KMS-11 (cell line): ENCODE data around the gene PRPF31.

Source experiments
- H2AFZ ChIP-seq: fragments of 200-600 bp; sonication (generic); 2 replicates; pipeline ENCODE4 v1.6.1; 2016; ENCODE audit warnings: antibody characterized with exemption, mixed run types, low read depth
- H3K27ac ChIP-seq: fragments of 200-600 bp; sonication (generic); 2 replicates; pipeline ENCODE4 v1.6.1; 2016; ENCODE audit warnings: mild to moderate bottlenecking, mixed run types
- H3K27me3 ChIP-seq: fragments of 200-600 bp; sonication (generic); 2 replicates; pipeline ENCODE4 v1.6.1; 2017; ENCODE audit warnings: mild to moderate bottlenecking, low read depth, mixed run types, moderate library complexity; ENCODE audit not compliant: insufficient read depth
- H3K36me3 ChIP-seq: fragments of 200-600 bp; sonication (generic); 2 replicates; pipeline ENCODE4 v1.6.1; 2017; ENCODE audit warnings: mild to moderate bottlenecking, mixed run types; ENCODE audit not compliant: insufficient read depth
- H3K4me1 ChIP-seq: fragments of 200-600 bp; sonication (generic); 2 replicates; pipeline ENCODE4 v1.6.1; 2016; ENCODE audit warnings: mild to moderate bottlenecking, low read depth, mixed run types; ENCODE audit not compliant: poor library complexity, severe bottlenecking
- H3K4me2 ChIP-seq: fragments of 200-600 bp; sonication (generic); 2 replicates; pipeline ENCODE4 v1.7.0; 2016; ENCODE audit warnings: mild to moderate bottlenecking, mixed run types
- H3K4me3 ChIP-seq: fragments of 200-600 bp; sonication (generic); IDR thresholded peaks from 2 replicates; pipeline ENCODE4 v1.6.1; 2017; ENCODE audit warnings: low read depth, low read length, mixed read lengths; ENCODE audit not compliant: insufficient read depth
- H3K79me2 ChIP-seq: fragments of 200-600 bp; sonication (generic); 2 replicates; pipeline ENCODE4 v1.6.1; 2016; ENCODE audit warnings: low read depth, mixed run types; ENCODE audit not compliant: insufficient read depth
- H3K9ac ChIP-seq: fragments of 200-600 bp; sonication (generic); 2 replicates; pipeline ENCODE4 v1.6.1; 2016; ENCODE audit warnings: mild to moderate bottlenecking, mixed run types
- H4K20me1 ChIP-seq: fragments of 200-600 bp; sonication (generic); 2 replicates; pipeline ENCODE4 v1.6.1; 2016; ENCODE audit warnings: mild to moderate bottlenecking, mixed run types; ENCODE audit not compliant: insufficient read depth
- CTCF ChIP-seq: fragments of 200-600 bp; sonication (generic); conservative IDR thresholded peaks from 2 replicates; pipeline ENCODE4 v1.6.1; 2017; ENCODE audit warnings: low read depth, mild to moderate bottlenecking, antibody characterized with exemption, low read length, moderate library complexity, mixed read lengths

PRPF31 gene

DNA sequence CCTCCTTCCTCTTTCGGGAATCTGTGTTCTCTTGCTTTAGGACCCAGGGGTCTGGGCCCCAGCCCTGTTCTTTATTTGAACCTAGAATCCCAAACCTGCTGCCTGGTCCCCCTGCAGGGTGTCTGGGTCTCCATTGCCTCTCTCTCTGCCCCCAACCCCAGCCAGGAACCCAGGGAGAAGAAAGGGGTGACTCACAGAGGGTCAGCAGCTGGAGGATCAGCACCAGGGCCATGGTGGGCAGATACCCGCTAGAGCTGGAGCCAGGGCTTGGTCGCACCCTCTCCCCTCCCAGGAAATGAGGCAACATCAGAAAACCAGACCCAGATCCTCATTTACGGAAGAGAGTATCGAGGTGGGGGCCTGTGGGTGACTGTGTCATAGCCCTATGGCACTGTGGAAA is 15.0 kb upstream of the PRPF31 start, which contains the start of gene OSCAR:
TSS of gene OSCAR (minus strand) at position 243 of the 400 bp plus-strand sequence. CDS start at position 232, 11 bp downstream.
- H2AFZ ChIP-seq = no peak within 1 kb of the TSS
- no peak for TF ChIP-seq CTCF
- H3K4me1 ChIP-seq = peaks cover 17% of the 10 kb centered on the region
- H3K4me3 ChIP-seq = no peak within 1 kb of the TSS
- H3K79me2 ChIP-seq = peaks cover 20% of the 10 kb centered on the region
- H3K9ac ChIP-seq = no peak within 1 kb of the TSS
- H3K36me3 ChIP-seq = peaks cover 3% of the 10 kb centered on the region; the same call in 1 of the 2 replicates
- H3K27ac ChIP-seq = no peak within 1 kb of the TSS
- no peak within 1 kb of the TSS for H3K4me2 ChIP-seq
- 0 out of 2 replicates have a peak, but pooled peaks cover 4% of the 10 kb centered on the region for H3K27me3 ChIP-seq
- H4K20me1 ChIP-seq = no peaks in the 10 kb centered on the region

DNA sequence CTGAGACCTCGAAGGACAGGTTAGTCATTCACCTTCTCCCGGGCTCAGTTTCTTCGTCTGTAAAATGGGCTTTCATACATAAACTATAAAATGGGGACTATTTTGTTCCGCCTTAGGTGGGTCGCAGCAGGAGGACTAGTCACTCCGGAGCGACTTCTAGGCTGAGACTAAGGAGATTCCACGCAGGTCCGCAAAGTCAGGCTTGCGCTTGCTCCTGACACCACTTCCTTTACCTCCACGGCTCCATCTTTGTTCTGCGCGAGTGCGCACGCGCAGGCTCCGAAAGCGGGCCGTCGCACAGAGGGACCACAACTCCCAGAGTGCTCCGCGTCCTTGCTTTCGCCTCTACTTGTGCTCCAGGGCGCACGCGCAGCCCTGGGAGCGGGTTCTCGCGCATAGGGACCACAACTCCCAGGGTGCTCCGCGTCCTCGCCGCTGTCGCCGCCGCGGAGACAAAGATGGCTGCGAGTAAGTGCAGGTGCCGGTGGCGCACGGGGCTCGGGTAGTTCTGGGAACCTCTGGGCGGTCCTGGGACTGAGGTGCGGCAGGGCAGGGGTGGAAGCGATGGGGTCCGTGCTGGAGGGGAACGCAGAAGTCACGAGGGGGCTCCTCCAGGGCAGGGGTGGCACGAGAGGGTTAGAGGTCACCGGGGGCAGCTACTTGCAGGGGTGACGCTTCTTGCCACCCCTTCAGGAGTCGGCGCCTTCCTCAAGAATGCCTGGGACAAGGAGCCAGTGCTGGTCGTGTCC is 13.0 kb upstream of the PRPF31 start, which contains the start of gene NDUFA3:
TSS of gene NDUFA3 (plus strand) at position 435 of the 749 bp plus-strand sequence. CDS start at position 459, 24 bp downstream.
- H3K9ac ChIP-seq = peak within 1 kb of the TSS; percentile 65; the same call in 1 of the 2 replicates
- H3K27me3 ChIP-seq = no peaks in the 10 kb centered on the region
- peak within 1 kb of the TSS; percentile 97 for H3K4me2 ChIP-seq
- peaks cover 20% of the 10 kb centered on the region for H3K79me2 ChIP-seq
- no peaks in the 10 kb centered on the region for H4K20me1 ChIP-seq
- peak within 1 kb of the TSS; percentile 98 for H2AFZ ChIP-seq
- no peak for TF ChIP-seq CTCF
- peaks cover 17% of the 10 kb centered on the region for H3K4me1 ChIP-seq
- no peak within 1 kb of the TSS for H3K4me3 ChIP-seq
- H3K36me3 ChIP-seq = peaks cover 3% of the 10 kb centered on the region; the same call in 1 of the 2 replicates
- H3K27ac ChIP-seq = peak within 1 kb of the TSS; percentile 25; the same call in 1 of the 2 replicates

DNA sequence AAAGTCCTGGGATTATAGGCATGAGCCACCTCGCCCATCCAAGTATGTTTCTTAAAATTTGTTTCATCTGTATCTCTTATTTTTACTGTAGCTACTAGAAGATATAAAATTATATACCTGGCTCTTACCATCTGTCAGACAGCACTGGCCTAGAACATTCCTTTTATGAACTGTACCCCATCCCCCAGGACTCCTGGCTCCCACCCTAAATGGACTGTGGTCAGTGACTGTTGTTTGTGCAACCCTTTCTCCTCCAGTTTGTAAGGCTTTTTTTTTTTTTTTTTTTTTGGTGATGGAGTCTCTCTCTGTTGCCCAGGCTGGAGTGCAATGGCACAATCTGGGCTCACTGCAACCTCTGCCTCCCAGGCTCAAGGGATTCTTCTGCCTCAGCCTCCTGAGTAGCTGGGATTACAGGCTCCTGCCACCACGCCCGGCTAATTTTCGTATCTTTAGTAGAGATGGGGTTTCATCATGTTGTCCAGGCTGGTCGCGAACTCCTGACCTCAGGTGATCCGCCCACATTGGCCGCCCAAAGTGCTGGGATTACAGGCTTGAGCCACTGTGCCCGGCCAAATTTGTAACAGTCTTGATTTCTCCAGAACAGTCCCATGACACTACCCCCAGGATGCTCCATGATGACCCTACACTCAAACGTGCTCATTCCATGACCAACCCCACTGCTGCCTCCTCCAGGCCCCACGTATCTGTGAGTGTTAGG is 10.4 kb upstream of the PRPF31 start:
- Histone ChIP-seq H4K20me1 (no peaks in the 10 kb centered on the region), H2AFZ (no peak overlapping the region), H3K36me3 (peaks cover 3% of the 10 kb centered on the region; the same call in 1 of the 2 replicates), H3K4me2 (no peak overlapping the region), H3K4me1 (peaks cover 17% of the 10 kb centered on the region), H3K27me3 (no peaks in the 10 kb centered on the region), H3K9ac (no peak overlapping the region), H3K27ac (no peak overlapping the region), H3K4me3 (no peak overlapping the region), H3K79me2 (peaks cover 20% of the 10 kb centered on the region)
- TF ChIP-seq CTCF = no peak

DNA sequence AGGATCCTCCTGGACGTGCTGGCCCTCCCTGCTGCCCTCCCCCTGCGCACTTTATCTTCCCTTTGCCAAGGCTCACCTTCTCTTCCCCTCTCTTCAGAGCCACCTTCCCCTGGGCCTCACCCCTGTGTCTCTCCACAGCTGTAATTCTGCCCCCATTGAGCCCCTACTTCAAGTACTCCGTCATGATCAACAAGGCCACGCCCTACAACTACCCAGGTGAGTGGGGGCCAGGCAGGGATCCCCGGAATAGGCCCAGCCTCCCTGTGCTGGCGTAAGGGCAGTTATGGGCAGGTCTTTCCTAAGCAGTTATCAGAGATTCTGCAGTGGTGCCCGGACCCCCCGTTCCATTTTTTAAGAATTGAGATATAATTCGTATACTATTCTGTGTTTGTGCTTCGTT is 9.8 kb upstream of the PRPF31 start:
- no peak for TF ChIP-seq CTCF
- Histone ChIP-seq H3K27ac (no peak overlapping the region), H2AFZ (no peak overlapping the region), H4K20me1 (no peaks in the 10 kb centered on the region), H3K79me2 (peaks cover 20% of the 10 kb centered on the region), H3K4me2 (no peak overlapping the region), H3K36me3 (peaks cover 3% of the 10 kb centered on the region; the same call in 1 of the 2 replicates), H3K4me3 (no peak overlapping the region), H3K9ac (no peak overlapping the region), H3K27me3 (no peaks in the 10 kb centered on the region), H3K4me1 (peaks cover 17% of the 10 kb centered on the region)
